GM21737 (cell line): ENCODE data around the gene IKZF5.
A peak's percentile ranks its signal among the peaks of the same experiment; 100 is the strongest.

Experiments
- ATAC-seq: cut with Tn5 transposase; IDR thresholded peaks from one replicate; pipeline ENCODE4 v1.9.1; 2021; ENCODE audit warnings: mild to moderate bottlenecking, moderate library complexity; ENCODE audit not compliant: unreplicated experiment

The IKZF5 gene

GRCh38 chr10:123016228-123016627, 7.6 kb upstream of the IKZF5 start:
- ATAC-seq: no peak

- no peak for ATAC-seq
Measured at GRCh38 chr10:123014772-123015171, 6.2 kb upstream of the IKZF5 start.

- no peak for ATAC-seq
Measured at GRCh38 chr10:123013456-123014419, 5.1 kb upstream of the IKZF5 start.

- ATAC-seq: no peak
Measured at GRCh38 chr10:123011987-123012386, 3.4 kb upstream of the IKZF5 start.

GRCh38 chr10:123009105-123009820, 668 bp upstream of the IKZF5 start:
- peak; percentile 17 for ATAC-seq

GRCh38 chr10:123007558-123008354, 839 bp downstream of the IKZF5 start:
- peak; percentile 31 for ATAC-seq

GRCh38 chr10:123004298-123004697, 4.3 kb downstream of the IKZF5 start:
- no peak for ATAC-seq

GRCh38 chr10:123001370-123001769, 7.2 kb downstream of the IKZF5 start:
- ATAC-seq: no peak

- ATAC-seq: no peak
Measured at GRCh38 chr10:123000155-123000554, 8.4 kb downstream of the IKZF5 start.

DNA sequence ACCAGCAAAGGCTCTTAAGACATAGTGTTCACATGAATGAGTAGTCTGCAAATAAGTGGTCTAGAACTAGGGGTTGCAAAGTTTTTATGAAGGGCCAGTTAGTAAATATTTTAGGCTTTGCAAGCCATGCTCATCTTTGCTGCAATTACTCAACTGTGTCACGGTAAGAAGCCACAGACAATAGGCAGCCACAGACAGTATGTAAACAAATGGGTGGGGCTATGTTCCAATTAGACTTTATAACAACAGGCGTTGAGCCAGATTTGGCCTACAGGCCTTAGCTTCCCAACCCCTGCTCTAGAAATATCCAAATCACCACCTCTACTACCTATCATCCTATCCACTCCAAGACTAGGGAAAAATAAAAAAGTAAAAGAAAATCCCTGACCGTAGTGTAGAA, 9.2 kb downstream of the IKZF5 start:
- no peak for ATAC-seq

DNA sequence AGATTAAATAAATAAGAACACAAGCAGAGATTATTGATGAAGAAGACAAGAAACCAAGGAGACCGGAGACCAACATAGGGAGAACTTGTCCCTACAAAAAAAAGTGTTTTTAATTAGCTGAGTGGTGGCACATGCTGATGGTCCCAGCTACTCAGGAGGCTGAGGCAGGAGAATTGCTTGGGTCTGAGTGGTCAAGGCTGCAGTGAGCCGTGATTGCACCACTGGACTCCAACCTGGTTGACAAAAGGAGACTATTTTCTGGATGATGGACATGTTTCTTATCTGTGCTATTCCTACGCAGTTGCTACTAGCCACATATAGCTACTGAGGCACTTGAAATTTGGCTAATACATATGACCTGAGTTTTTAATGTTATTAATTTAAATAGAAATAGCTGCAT, 9.7 kb downstream of the IKZF5 start:
- no peak for ATAC-seq

- no peak for ATAC-seq
Measured at GRCh38 chr10:122998360-122998917, 10.2 kb downstream of the IKZF5 start.

DNA sequence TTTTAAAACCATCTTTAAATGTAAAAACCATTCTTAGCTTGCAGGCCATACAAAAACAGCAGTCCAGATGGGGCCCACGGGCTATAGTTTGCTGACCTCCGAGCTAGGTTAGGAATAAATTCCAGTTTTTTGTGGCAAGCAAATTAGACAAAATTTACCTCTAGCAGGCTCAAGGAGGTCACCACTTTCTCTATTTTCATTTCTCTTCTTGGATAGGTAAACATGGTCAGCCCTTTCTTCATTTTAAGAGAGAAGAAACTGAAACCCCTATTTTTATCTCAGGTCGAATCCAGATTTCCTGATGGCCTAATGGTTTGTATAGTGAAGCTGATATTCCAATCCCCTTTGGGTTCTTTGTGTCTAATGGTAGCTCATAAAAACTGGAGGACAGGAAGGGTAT, 10.7 kb downstream of the IKZF5 start:
- no peak for ATAC-seq

GRCh38 chr10:122995936-122996335, 12.7 kb downstream of the IKZF5 start:
- no peak for ATAC-seq

- no peak for ATAC-seq
Measured at GRCh38 chr10:122993797-122994336, 14.7 kb downstream of the IKZF5 start.

GRCh38 chr10:122992031-122992585, 16.5 kb downstream of the IKZF5 start:
- no peak for ATAC-seq

DNA sequence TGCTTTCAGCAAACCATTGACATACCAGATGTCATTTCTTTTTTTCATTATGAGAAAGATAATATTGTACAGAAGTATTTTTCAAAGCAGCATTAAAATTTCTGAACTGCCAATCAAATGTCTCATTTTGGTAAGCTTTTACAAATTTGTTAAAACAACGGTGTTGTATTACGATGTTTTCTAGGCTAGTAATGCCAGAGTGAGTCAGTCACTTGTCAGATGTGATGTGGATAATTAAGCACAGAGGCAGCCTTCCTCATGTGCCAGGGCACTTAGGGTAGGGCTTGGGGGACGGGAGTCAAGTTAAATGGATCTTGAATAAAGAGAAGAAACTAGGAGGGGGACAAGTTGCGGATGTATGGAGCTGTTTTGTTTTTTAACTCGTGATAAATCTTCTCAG, 18.3 kb downstream of the IKZF5 start:
- no peak for ATAC-seq

DNA sequence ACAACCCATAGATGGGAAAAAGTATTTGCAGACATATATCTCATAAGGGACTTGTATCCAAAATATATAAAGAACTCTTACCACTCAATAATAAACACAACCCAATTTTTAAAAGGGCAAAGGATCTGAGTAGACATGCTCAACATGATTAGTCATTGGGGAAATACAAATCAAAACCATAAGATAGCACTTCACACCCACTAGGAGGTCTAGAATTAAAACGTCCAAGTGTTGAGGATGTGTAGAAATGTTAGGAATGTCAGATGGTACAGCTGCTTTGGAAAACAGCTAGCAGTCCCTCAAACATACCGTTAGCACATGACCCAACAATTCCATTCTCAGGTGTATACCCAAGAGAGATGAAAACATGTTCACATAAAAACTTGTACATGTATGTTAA, 20.1 kb downstream of the IKZF5 start:
- no peak for ATAC-seq

DNA sequence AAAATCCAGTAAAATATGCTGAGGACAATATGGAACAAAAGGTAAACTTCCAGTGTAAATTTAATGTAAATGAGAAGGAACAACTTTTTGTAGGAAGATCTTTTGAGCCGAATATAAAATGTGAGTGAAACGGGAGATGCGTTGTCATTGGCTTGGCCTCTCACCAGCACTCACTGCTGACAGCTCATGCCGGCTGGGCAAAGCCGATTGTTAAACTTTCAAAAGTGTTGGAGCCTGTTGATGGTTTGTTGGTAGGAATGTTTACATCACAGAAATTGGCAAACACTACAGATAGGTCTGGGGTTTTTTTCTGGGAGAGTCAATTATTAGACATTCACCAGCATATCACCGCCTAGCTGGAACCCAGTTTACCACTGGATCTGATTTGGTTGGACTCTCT, 22.3 kb downstream of the IKZF5 start:
- ATAC-seq: no peak

GRCh38 chr10:122984708-122985107, 23.9 kb downstream of the IKZF5 start:
- no peak for ATAC-seq
